ENCODE results near the gene FBXO34. TPM values are rescaled to one million over a fixed set of nuclear protein-coding genes. Genes with fewer than 3 reads are reported as not detected.

Gene FBXO34
- total RNA-seq, 1 donor: 24.6 TPM

GRCh38 chr14:55313480-55313879 lies 42.3 kb downstream of the FBXO34 start:
- Histone ChIP-seq H3K27ac (ENCODE audit: low read depth, low read length) (no peak overlapping the region), H3K79me2 (ENCODE audit: insufficient read depth, low read length) (peaks cover 51% of the 10 kb centered on the region), H2AFZ (ENCODE audit: low read length) (no peak overlapping the region), H3K36me3 (ENCODE audit: insufficient read depth, low read length) (no peaks in the 10 kb centered on the region), H3K4me1 (ENCODE audit: insufficient read depth, low read length) (peaks cover 9% of the 10 kb centered on the region), H3K27me3 (ENCODE audit: insufficient read depth, low read length) (no peaks in the 10 kb centered on the region), H3K9me3 (ENCODE audit: low read depth, low read length) (no peaks in the 10 kb centered on the region), H4K20me1 (ENCODE audit: insufficient read depth, low read length) (peaks cover 12% of the 10 kb centered on the region), H3K4me2 (ENCODE audit: insufficient read depth, low read length) (no peak overlapping the region), H3K4me3 (ENCODE audit: insufficient read depth, low read length) (no peak overlapping the region)
- DNase-seq (ENCODE audit: insufficient read length, low spot score, missing footprints): no peak
- TF ChIP-seq, protein P1, sequence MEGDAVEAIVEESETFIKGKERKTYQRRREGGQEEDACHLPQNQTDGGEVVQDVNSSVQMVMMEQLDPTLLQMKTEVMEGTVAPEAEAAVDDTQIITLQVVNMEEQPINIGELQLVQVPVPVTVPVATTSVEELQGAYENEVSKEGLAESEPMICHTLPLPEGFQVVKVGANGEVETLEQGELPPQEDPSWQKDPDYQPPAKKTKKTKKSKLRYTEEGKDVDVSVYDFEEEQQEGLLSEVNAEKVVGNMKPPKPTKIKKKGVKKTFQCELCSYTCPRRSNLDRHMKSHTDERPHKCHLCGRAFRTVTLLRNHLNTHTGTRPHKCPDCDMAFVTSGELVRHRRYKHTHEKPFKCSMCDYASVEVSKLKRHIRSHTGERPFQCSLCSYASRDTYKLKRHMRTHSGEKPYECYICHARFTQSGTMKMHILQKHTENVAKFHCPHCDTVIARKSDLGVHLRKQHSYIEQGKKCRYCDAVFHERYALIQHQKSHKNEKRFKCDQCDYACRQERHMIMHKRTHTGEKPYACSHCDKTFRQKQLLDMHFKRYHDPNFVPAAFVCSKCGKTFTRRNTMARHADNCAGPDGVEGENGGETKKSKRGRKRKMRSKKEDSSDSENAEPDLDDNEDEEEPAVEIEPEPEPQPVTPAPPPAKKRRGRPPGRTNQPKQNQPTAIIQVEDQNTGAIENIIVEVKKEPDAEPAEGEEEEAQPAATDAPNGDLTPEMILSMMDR (IDR thresholded peaks at IDR 0.05; ENCODE audit: extremely low read depth, low read depth, low read length): no peak

DNA sequence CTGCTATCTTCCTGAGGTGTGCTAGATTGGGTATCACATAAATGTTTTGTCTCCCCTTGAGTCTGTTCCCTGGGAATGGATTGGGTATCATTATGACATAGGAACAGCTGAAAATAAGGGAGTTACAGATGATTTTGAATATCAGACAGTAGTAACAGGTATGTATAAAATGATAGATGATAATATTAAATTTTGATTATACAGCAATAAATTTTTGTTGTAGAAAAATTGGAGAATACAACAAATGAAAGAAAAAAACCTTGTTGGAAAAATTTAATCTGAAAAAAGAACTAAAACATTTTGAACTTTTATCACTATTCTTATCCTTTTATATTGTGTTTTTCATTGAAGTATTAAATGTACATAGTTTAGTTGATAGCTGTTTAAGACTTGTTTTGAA lies 43.2 kb downstream of the FBXO34 start:
- no peaks in the 10 kb centered on the region for H3K27me3 ChIP-seq (ENCODE audit: insufficient read depth, low read length)
- H3K79me2 ChIP-seq (ENCODE audit: insufficient read depth, low read length): peaks cover 54% of the 10 kb centered on the region
- TF ChIP-seq, protein P1 (IDR thresholded peaks at IDR 0.05; ENCODE audit: extremely low read depth, low read depth, low read length): no peak
- no peak overlapping the region for H2AFZ ChIP-seq (ENCODE audit: low read length)
- H3K4me3 ChIP-seq (ENCODE audit: insufficient read depth, low read length): no peak overlapping the region
- no peaks in the 10 kb centered on the region for H3K36me3 ChIP-seq (ENCODE audit: insufficient read depth, low read length)
- no peaks in the 10 kb centered on the region for H3K9me3 ChIP-seq (ENCODE audit: low read depth, low read length)
- H3K4me2 ChIP-seq (ENCODE audit: insufficient read depth, low read length): no peak overlapping the region
- no peak overlapping the region for H3K27ac ChIP-seq (ENCODE audit: low read depth, low read length)
- H4K20me1 ChIP-seq (ENCODE audit: insufficient read depth, low read length): peaks cover 8% of the 10 kb centered on the region
- no peak for DNase-seq (ENCODE audit: insufficient read length, low spot score, missing footprints)
- H3K4me1 ChIP-seq (ENCODE audit: insufficient read depth, low read length): peaks cover 9% of the 10 kb centered on the region

- Histone ChIP-seq H3K9me3 (ENCODE audit: low read depth, low read length) (no peaks in the 10 kb centered on the region), H3K4me1 (ENCODE audit: insufficient read depth, low read length) (no peaks in the 10 kb centered on the region), H3K36me3 (ENCODE audit: insufficient read depth, low read length) (no peaks in the 10 kb centered on the region), H4K20me1 (ENCODE audit: insufficient read depth, low read length) (peaks cover 2% of the 10 kb centered on the region), H3K27ac (ENCODE audit: low read depth, low read length) (no peak overlapping the region), H2AFZ (ENCODE audit: low read length) (no peak overlapping the region), H3K79me2 (ENCODE audit: insufficient read depth, low read length) (peaks cover 46% of the 10 kb centered on the region), H3K4me2 (ENCODE audit: insufficient read depth, low read length) (no peak overlapping the region), H3K27me3 (ENCODE audit: insufficient read depth, low read length) (no peaks in the 10 kb centered on the region), H3K4me3 (ENCODE audit: insufficient read depth, low read length) (no peak overlapping the region)
- TF ChIP-seq, protein P1 (IDR thresholded peaks at IDR 0.05; ENCODE audit: extremely low read depth, low read depth, low read length): no peak
- DNase-seq (ENCODE audit: insufficient read length, low spot score, missing footprints): no peak
Measured at GRCh38 chr14:55316564-55316963, 45.3 kb downstream of the FBXO34 start.

- Histone ChIP-seq H3K36me3 (ENCODE audit: insufficient read depth, low read length) (no peaks in the 10 kb centered on the region), H3K27ac (ENCODE audit: low read depth, low read length) (no peak overlapping the region), H3K4me3 (ENCODE audit: insufficient read depth, low read length) (no peak overlapping the region), H4K20me1 (ENCODE audit: insufficient read depth, low read length) (peaks cover 2% of the 10 kb centered on the region), H3K9me3 (ENCODE audit: low read depth, low read length) (no peaks in the 10 kb centered on the region), H3K27me3 (ENCODE audit: insufficient read depth, low read length) (no peaks in the 10 kb centered on the region), H3K4me1 (ENCODE audit: insufficient read depth, low read length) (no peaks in the 10 kb centered on the region), H3K4me2 (ENCODE audit: insufficient read depth, low read length) (no peak overlapping the region), H2AFZ (ENCODE audit: low read length) (no peak overlapping the region), H3K79me2 (ENCODE audit: insufficient read depth, low read length) (peaks cover 47% of the 10 kb centered on the region)
- no peak for DNase-seq (ENCODE audit: insufficient read length, low spot score, missing footprints)
- TF ChIP-seq, protein P1 (IDR thresholded peaks at IDR 0.05; ENCODE audit: extremely low read depth, low read depth, low read length): no peak
Measured at GRCh38 chr14:55317542-55318306, 46.5 kb downstream of the FBXO34 start.
